Measurements from ENCODE around the gene EXOC4.

GRCh38 chr7:134081695-134082094 lies 828.8 kb downstream of the EXOC4 start:
- TF ChIP-seq, protein P1, sequence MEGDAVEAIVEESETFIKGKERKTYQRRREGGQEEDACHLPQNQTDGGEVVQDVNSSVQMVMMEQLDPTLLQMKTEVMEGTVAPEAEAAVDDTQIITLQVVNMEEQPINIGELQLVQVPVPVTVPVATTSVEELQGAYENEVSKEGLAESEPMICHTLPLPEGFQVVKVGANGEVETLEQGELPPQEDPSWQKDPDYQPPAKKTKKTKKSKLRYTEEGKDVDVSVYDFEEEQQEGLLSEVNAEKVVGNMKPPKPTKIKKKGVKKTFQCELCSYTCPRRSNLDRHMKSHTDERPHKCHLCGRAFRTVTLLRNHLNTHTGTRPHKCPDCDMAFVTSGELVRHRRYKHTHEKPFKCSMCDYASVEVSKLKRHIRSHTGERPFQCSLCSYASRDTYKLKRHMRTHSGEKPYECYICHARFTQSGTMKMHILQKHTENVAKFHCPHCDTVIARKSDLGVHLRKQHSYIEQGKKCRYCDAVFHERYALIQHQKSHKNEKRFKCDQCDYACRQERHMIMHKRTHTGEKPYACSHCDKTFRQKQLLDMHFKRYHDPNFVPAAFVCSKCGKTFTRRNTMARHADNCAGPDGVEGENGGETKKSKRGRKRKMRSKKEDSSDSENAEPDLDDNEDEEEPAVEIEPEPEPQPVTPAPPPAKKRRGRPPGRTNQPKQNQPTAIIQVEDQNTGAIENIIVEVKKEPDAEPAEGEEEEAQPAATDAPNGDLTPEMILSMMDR (IDR thresholded peaks at IDR 0.05), result no peak
- no peak for TF ChIP-seq POLR2A (IDR thresholded peaks at IDR 0.05)
